IMR-90 (cell line): ENCODE results near the gene CCNYL1. TPM values are rescaled to one million over a fixed set of nuclear protein-coding genes. Genes with fewer than 3 reads are reported as not detected.

ENCODE experiments used
- ATAC-seq: fragments of 200-7000 bp; cut with Tn5 transposase; 2 replicates; pipeline ENCODE4 v1.9.1; 2020; ENCODE audit warnings: low read depth, mild to moderate bottlenecking, moderate library complexity
- BruUV-seq: library from RNA; stranded (reverse); fragments of 400-500 nt; replicated peaks from 2 replicates; lab custom pipeline; 2021; lab: Mats Ljungman, UMichigan
- CTCF ChIA-PET: fragments of 300-600 bp; formaldehyde crosslinking; extraction: SDS; loops from one replicate; lab custom pipeline; 2021; ENCODE audit warnings: antibody characterized with exemption; lab: Yijun Ruan, JAX
- POLR2A ChIA-PET: fragments of 300-600 bp; sonication (Branson Sonifier 250); formaldehyde crosslinking; loops from one replicate; lab custom pipeline; 2022; ENCODE audit warnings: antibody characterized with exemption; ENCODE audit not compliant: unreplicated experiment; lab: Charles Lee
- DNase-seq: peaks from one replicate; pipeline ENCODE4 v3.0.0; 2013
- H2AFZ ChIP-seq: replicated peaks from 2 replicates; pipeline ENCODE3; 2013; ENCODE audit warnings: low read length, mild to moderate bottlenecking; ENCODE audit not compliant: poor library complexity
- H2AK5ac ChIP-seq: 2 replicates; pipeline ENCODE4 v1.6.1; 2013; ENCODE audit warnings: low read depth, low read length, inconsistent platforms
- H2AK9ac ChIP-seq: replicated peaks from 2 replicates; pipeline ENCODE3; 2013; ENCODE audit warnings: mild to moderate bottlenecking, low read depth, low read length, moderate library complexity; ENCODE audit not compliant: poor library complexity
- H2BK120ac ChIP-seq: 2 replicates; pipeline ENCODE4 v1.6.1; 2013; ENCODE audit warnings: low read depth, low read length, inconsistent platforms
- H2BK15ac ChIP-seq: 3 replicates; pipeline ENCODE4 v1.6.1; 2013; ENCODE audit warnings: low read depth, low read length, inconsistent platforms
- H2BK20ac ChIP-seq: 2 replicates; pipeline ENCODE4 v1.6.1; 2013; ENCODE audit warnings: low read depth, mild to moderate bottlenecking, inconsistent platforms, low read length, moderate library complexity
- H2BK5ac ChIP-seq: 2 replicates; pipeline ENCODE4 v1.6.1; 2013; ENCODE audit warnings: mild to moderate bottlenecking, low read depth, low read length, inconsistent platforms; ENCODE audit not compliant: poor library complexity, severe bottlenecking
- H3K14ac ChIP-seq: replicated peaks from 2 replicates; pipeline ENCODE4 v1.6.1; 2013; ENCODE audit warnings: low read depth, low read length, inconsistent platforms
- H3K18ac ChIP-seq: 2 replicates; pipeline ENCODE4 v1.6.1; 2013; ENCODE audit warnings: low read depth, low read length, control low read depth
- H3K23ac ChIP-seq: 2 replicates; pipeline ENCODE4 v1.6.1; 2013; ENCODE audit warnings: low read depth, low read length, inconsistent platforms
- H3K27ac ChIP-seq: 2 replicates; pipeline ENCODE4 v1.5.1; 2013; ENCODE audit warnings: mild to moderate bottlenecking, control low read depth, low read length; ENCODE audit not compliant: insufficient read depth
- H3K27me3 ChIP-seq: 2 replicates; pipeline ENCODE4 v1.6.1; 2013; ENCODE audit warnings: low read length; ENCODE audit not compliant: control insufficient read depth, insufficient read depth
- H3K36me3 ChIP-seq: 2 replicates; pipeline ENCODE4 v1.6.1; 2013; ENCODE audit warnings: low read length, mixed read lengths; ENCODE audit not compliant: control insufficient read depth, insufficient read depth
- H3K4ac ChIP-seq: 2 replicates; pipeline ENCODE4 v1.6.1; 2013; ENCODE audit warnings: low read depth, low read length, inconsistent platforms
- H3K4me1 ChIP-seq: 2 replicates; pipeline ENCODE4 v1.6.1; 2013; ENCODE audit warnings: low read length, mixed read lengths; ENCODE audit not compliant: control insufficient read depth, insufficient read depth
- H3K4me2 ChIP-seq: 2 replicates; pipeline ENCODE4 v1.6.1; 2013; ENCODE audit warnings: low read depth, mild to moderate bottlenecking, control low read depth, low read length, moderate library complexity
- H3K4me3 ChIP-seq: 2 replicates; pipeline ENCODE4 v1.5.1; 2013; ENCODE audit warnings: low read depth, mild to moderate bottlenecking, control low read depth, low read length, moderate library complexity; ENCODE audit not compliant: insufficient read depth
- H3K56ac ChIP-seq: 2 replicates; pipeline ENCODE4 v1.6.1; 2013; ENCODE audit warnings: low read length, inconsistent platforms; ENCODE audit not compliant: insufficient read depth; ENCODE audit errors: extremely low read depth
- H3K79me1 ChIP-seq, 2 experiments: 2 replicates each; pipeline ENCODE4 v1.6.1; 2013; ENCODE audit warnings: low read length in 2 of 2, inconsistent platforms in 1 of 2, low read depth in 1 of 2
- H3K9ac ChIP-seq: 2 replicates; pipeline ENCODE4 v1.6.1; 2013; ENCODE audit warnings: low read depth, low read length, control low read depth
- H3K9me1 ChIP-seq: 2 replicates; pipeline ENCODE4 v1.6.1; 2013; ENCODE audit warnings: low read length, inconsistent platforms; ENCODE audit not compliant: insufficient read depth
- H3K9me3 ChIP-seq: 2 replicates; pipeline ENCODE4 v1.6.1; 2013; ENCODE audit warnings: low read length; ENCODE audit not compliant: control insufficient read depth, insufficient read depth
- H4K20me1 ChIP-seq: 2 replicates; pipeline ENCODE4 v1.6.1; 2013; ENCODE audit warnings: low read length, inconsistent platforms; ENCODE audit not compliant: insufficient read depth
- H4K5ac ChIP-seq: 2 replicates; pipeline ENCODE4 v1.6.1; 2013; ENCODE audit warnings: mild to moderate bottlenecking, low read depth, low read length, control low read depth
- H4K8ac ChIP-seq, 2 experiments: 2 replicates each; pipeline ENCODE4 v1.6.1; 2013; ENCODE audit warnings: low read depth in 2 of 2, low read length in 2 of 2, control low read depth in 1 of 2, inconsistent platforms in 1 of 2
- H4K91ac ChIP-seq: 2 replicates; pipeline ENCODE4 v1.6.1; 2013; ENCODE audit warnings: low read depth, low read length, inconsistent platforms; ENCODE audit not compliant: insufficient read depth
- BHLHE40 ChIP-seq: fragments of 150-350 bp; IDR thresholded peaks from 2 replicates; pipeline ENCODE4 v1.6.1; 2016; ENCODE audit warnings: mild to moderate bottlenecking, low read depth, low read length
- CEBPB ChIP-seq: IDR thresholded peaks from 2 replicates; pipeline ENCODE4 v1.6.1; 2012; ENCODE audit warnings: low read depth, low read length, improper control_type of control experiment
- CHD1 ChIP-seq: IDR thresholded peaks from 2 replicates; pipeline ENCODE4 v1.6.1; 2012; ENCODE audit warnings: low read depth, low read length, improper control_type of control experiment
- CTCF ChIP-seq: conservative IDR thresholded peaks from 2 replicates; pipeline ENCODE4 v1.5.1; 2012; ENCODE audit warnings: mild to moderate bottlenecking, low read depth, low read length, improper control_type of control experiment
- ELK1 ChIP-seq: fragments of 150-350 bp; IDR thresholded peaks from 2 replicates; pipeline ENCODE4 v1.6.1; 2016; ENCODE audit warnings: low read depth, mild to moderate bottlenecking, low read length, moderate library complexity, borderline replicate concordance
- FOS ChIP-seq: fragments of 150-350 bp; IDR thresholded peaks from 2 replicates; pipeline ENCODE4 v1.6.1; 2016; ENCODE audit warnings: low read depth, low read length
- MAFK ChIP-seq: IDR thresholded peaks from 2 replicates; pipeline ENCODE4 v1.6.1; 2012; ENCODE audit warnings: low read depth, low read length, improper control_type of control experiment
- MAZ ChIP-seq: IDR thresholded peaks from 2 replicates; pipeline ENCODE4 v1.6.1; 2012; ENCODE audit warnings: low read depth, mild to moderate bottlenecking, low read length, improper control_type of control experiment, moderate library complexity, borderline replicate concordance
- MXI1 ChIP-seq: IDR thresholded peaks from 2 replicates; pipeline ENCODE4 v1.6.1; 2012; ENCODE audit warnings: low read depth, mild to moderate bottlenecking, low read length, moderate library complexity, borderline replicate concordance
- NFE2L2 ChIP-seq: fragments of 150-350 bp; IDR thresholded peaks from 2 replicates; pipeline ENCODE4 v1.6.1; 2016; ENCODE audit warnings: low read depth, mild to moderate bottlenecking, low read length
- POLR2A ChIP-seq: IDR thresholded peaks from 2 replicates; pipeline ENCODE4 v1.6.1; 2012; ENCODE audit warnings: mild to moderate bottlenecking, low read depth, low read length
- RAD21 ChIP-seq: IDR thresholded peaks from 2 replicates; pipeline ENCODE4 v1.6.1; 2012; ENCODE audit warnings: low read length, improper control_type of control experiment
- RCOR1 ChIP-seq: IDR thresholded peaks from 2 replicates; pipeline ENCODE4 v1.6.1; 2012; ENCODE audit warnings: mild to moderate bottlenecking, low read length, improper control_type of control experiment; ENCODE audit not compliant: insufficient replicate concordance
- RFX5 ChIP-seq: IDR thresholded peaks from 2 replicates; pipeline ENCODE4 v1.8.0; 2012; ENCODE audit warnings: low read depth, mild to moderate bottlenecking, low read length, moderate library complexity
- SMC3 ChIP-seq: fragments of 150-350 bp; IDR thresholded peaks from 2 replicates; pipeline ENCODE4 v1.6.1; 2016; ENCODE audit warnings: low read depth, mild to moderate bottlenecking, antibody characterized with exemption, low read length, moderate library complexity
- WGBS, 2 experiments: methylation state at CpG; one replicate each; pipeline versions ENCODE4 v1.1.5 to v1.1.7; 2013; ENCODE audit warnings: missing lambda C conversion rate in 2 of 2; ENCODE audit not compliant: insufficient read length in 1 of 2; ENCODE audit errors: extremely low coverage in 2 of 2; 5-methylcytosine and 5-hydroxymethylcytosine counted together
- dilution Hi-C: fragments of 300-500 bp; cut with HindIII; formaldehyde crosslinking; loops from one replicate; pipeline ENCODE4 v1.14.3; 2018; ENCODE audit warnings: low sequenced_read_pairs; ENCODE audit not compliant: unreplicated experiment
- in situ Hi-C: fragments of 300-500 bp; cut with MboI; formaldehyde crosslinking; loops from 3 replicates; pipeline ENCODE4 v1.14.3; 2019; ENCODE audit warnings: low sequenced_read_pairs, inconsistent platforms, mixed read lengths
- intact Hi-C: fragments of 100-400 bp; cut with micrococcal nuclease; formaldehyde crosslinking; loops from 2 replicates; pipeline ENCODE4 v1.10.0; 2022
- polyA plus RNA-seq, 3 experiments: library from polyadenylated mRNA; depleted of rRNA; stranded (reverse); fragments of >200 nt; gene quantifications; 2 replicates each; pipeline ENCODE4 v1.2.3, GENCODE V29; 2012; ENCODE audit warnings: low replicate concordance in 1 of 3
- total RNA-seq: library from RNA; depleted of rRNA; stranded (reverse); fragments of >200 nt; gene quantifications from 2 replicates; pipeline ENCODE4 v1.2.3, GENCODE V29; 2012
- TF ChIP-seq, protein P1 (sequence below): fragments of 150-350 bp; IDR thresholded peaks from 2 replicates; pipeline ENCODE4 v1.6.1; 2017; ENCODE audit warnings: mild to moderate bottlenecking, antibody characterized with exemption, low read length, low read depth

Gene CCNYL1
- total and polyA plus RNA-seq, 2 of the 4 experiments (the other 2 are of a cell fraction), result 5.4 to 7.3 TPM

GRCh38 chr2:207765547-207765946 is 54.1 kb downstream of the CCNYL1 start:
- H4K5ac ChIP-seq, result no peak overlapping the region
- H2AK5ac ChIP-seq, result no peak overlapping the region
- no TSS peak for BruUV-seq
- H3K9ac ChIP-seq, result no peak overlapping the region
- POLR2A ChIA-PET, result no interaction called here
- H2BK5ac ChIP-seq, result no peak overlapping the region
- H4K8ac ChIP-seq, result no peak overlapping the region
- no peak overlapping the region for H2AFZ ChIP-seq
- dilution Hi-C loops (no loop called here), in situ Hi-C loops (no loop called here), intact Hi-C loops (no loop called here)
- DNase-seq (no peak), ATAC-seq (no peak)
- H3K9me1 ChIP-seq, result no peaks in the 10 kb centered on the region; the same call in 1 of the 2 replicates
- no peaks in the 10 kb centered on the region for H3K9me3 ChIP-seq
- no peaks in the 10 kb centered on the region for H3K36me3 ChIP-seq
- H3K4me3 ChIP-seq, result no peak overlapping the region
- CTCF ChIA-PET, result interaction anchor here (1.1 kb wide), 1 partner anchor 275 kb away, joined by 4 read pairs; no protein-coding TSS in a partner anchor
- peaks cover 1% of the 10 kb centered on the region; the same call in 1 of the 2 replicates for H3K27me3 ChIP-seq
- H2BK120ac ChIP-seq, result no peak overlapping the region
- no peaks in the 10 kb centered on the region for H3K79me1 ChIP-seq
- no peak overlapping the region for H2BK20ac ChIP-seq
- no peak overlapping the region for H3K4ac ChIP-seq
- no peak overlapping the region for H3K56ac ChIP-seq
- H2BK15ac ChIP-seq, result no peak overlapping the region
- no peaks in the 10 kb centered on the region; the same call in 1 of the 2 replicates for H4K20me1 ChIP-seq
- H4K91ac ChIP-seq, result no peak overlapping the region
- H3K14ac ChIP-seq, result no peak overlapping the region
- no peak overlapping the region for H3K27ac ChIP-seq
- WGBS, 2 experiments, result no CpG with 5 or more reads among the region's 2 CpGs
- TF ChIP-seq RFX5 (no peak), FOS (no peak), CHD1 (no peak), MXI1 (no peak), MAZ (no peak), CTCF (no peak), MAFK (no peak), ELK1 (no peak), SMC3 (no peak), RAD21 (no peak), CEBPB (no peak), POLR2A (no peak), BHLHE40 (no peak), RCOR1 (no peak), NFE2L2 (no peak)
- TF ChIP-seq, protein P1, sequence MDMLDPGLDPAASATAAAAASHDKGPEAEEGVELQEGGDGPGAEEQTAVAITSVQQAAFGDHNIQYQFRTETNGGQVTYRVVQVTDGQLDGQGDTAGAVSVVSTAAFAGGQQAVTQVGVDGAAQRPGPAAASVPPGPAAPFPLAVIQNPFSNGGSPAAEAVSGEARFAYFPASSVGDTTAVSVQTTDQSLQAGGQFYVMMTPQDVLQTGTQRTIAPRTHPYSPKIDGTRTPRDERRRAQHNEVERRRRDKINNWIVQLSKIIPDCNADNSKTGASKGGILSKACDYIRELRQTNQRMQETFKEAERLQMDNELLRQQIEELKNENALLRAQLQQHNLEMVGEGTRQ, result no peak
- no peak overlapping the region for H3K23ac ChIP-seq
- H3K4me1 ChIP-seq, result peaks cover 7% of the 10 kb centered on the region; the same call in 1 of the 2 replicates
- H3K4me2 ChIP-seq, result no peak overlapping the region
- no peak overlapping the region for H2AK9ac ChIP-seq
- H3K18ac ChIP-seq, result no peak overlapping the region
